Inferior parietal cortex (tissue), 1 donor: Measurements from ENCODE around the gene CALML3.

ENCODE experiments used
- DNase-seq: peaks from one replicate; pipeline ENCODE4 v3.0.0-alpha.2; 2016; ENCODE audit errors: extremely low spot score

The CALML3 gene

DNA sequence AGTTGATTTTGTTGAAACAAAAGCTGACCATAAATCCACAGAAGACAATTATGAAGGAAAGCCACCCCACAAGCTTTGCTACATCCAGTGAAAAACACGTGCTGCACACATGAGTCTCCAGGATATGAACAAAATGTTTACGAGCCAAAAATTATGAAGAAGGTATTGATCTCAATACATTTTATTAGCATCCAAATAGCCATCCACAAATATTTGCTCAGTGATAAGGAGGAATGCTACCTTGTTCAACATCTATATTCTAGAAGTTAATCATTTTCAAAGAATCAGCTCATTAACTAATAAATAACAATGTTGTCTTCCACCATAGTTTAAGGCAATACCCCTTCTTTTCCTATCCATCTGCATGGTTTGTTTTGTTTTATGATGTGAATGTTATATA is 42.7 kb downstream of the CALML3 start:
- DNase-seq = no peak

DNA sequence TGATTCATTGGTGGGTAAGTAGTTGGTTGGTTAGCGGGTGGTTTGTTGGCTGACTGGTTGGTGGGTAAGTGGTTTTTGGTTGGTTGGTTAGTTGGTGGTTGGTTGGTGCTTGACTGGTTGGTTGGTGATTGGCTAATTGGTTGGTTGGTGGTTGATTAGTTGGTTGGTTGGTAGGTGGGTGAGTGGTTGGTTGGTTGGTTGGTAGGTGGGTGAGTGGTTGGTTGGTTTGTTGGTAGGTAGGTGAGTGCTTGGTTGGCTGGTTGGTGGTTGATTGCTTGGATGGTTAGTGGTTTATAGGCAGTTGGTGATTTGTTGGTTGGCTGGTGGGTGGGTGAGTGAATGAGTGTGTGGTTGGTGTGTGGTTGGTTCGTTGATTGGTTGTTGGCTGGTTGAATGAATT is 44.2 kb downstream of the CALML3 start:
- DNase-seq = no peak

DNA sequence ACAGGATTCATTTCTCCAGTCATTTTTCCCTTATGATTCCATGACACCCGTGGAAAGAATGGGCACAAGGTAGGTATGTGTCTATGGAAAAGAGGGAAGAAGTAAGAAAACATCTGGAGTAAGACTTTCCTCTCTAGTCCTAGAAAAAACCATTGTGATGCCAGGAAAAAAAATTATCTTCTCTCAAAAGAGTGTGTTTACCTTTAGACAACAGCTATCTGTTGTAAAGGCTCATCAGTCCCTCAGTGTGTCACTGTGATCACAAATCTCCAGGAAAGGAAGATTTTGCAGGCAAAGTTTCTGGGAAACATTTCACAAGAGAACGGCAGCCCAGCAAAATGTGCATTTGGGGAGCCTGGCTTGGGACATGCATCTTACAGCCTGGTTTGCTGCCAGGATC is 44.8 kb downstream of the CALML3 start:
- DNase-seq = no peak

DNA sequence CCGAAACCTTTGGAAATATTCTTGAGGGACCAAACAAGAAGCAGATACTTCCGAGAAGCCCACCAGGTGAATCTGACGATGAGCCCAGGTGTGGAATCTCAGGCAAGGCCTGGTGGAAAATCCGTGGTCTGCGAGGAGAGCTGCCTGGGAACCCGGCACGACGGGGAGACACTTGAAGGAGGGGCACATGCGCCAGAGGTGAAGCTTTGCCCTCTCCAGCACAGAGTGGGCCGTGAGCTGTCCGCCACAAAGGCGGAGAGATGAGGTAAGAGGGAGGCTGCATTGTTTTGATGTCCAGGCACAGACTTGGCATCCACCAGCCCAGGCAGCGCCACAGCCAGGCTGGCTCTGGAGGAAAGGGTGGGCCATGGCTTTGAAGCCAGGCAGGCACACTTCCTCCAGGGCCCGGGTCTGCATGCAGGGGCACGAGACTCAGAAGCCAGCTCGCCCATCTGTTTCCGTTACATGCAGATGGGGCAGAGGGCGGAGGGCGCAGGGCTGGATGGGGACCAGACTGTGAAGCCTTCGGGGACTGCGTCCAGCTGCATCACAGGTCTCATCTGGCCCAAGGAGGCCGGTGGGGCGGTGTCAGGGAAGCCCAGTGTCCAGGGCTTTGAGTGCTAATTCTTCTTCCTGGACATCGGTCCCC is 45.4 kb downstream of the CALML3 start:
- DNase-seq = no peak

DNA sequence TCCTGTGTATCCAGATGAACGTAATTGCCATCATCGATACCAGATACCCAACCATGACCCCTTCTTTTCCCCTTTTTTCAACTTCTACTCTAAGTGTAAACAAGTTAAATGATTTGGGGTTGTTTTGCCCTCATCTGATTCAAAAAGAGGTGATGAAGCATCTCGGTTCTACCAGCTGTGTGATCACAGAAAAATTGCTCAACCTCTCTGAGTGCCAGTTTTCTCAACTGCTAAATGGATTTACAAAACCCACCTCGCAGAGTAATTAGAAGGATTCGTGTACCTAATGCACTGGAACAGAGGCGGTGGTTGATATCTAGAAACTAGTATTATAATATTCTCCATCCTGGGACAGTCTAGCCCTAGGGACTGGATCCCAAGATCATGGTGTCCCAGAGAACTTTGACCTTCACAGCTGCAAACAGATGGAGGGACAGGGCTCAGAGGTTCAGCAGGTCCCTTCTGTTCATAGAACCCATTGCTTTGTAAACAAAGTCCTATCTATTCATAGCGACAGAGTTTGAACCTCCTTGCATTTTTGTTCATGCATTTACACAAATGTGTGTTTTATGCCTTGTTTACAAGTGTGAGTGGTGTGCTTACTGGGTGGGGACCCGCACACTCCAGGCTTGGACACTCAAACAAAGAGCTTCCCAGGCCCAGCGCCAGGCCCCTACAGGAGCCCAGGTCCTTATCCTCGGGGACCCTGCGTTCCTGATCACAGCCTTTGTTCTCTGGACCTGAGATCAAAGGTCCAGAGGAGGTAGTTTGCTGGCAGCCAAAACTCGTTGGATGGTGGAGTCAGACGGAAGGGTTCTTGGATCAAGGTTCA is 46.4 kb downstream of the CALML3 start:
- no peak for DNase-seq

DNA sequence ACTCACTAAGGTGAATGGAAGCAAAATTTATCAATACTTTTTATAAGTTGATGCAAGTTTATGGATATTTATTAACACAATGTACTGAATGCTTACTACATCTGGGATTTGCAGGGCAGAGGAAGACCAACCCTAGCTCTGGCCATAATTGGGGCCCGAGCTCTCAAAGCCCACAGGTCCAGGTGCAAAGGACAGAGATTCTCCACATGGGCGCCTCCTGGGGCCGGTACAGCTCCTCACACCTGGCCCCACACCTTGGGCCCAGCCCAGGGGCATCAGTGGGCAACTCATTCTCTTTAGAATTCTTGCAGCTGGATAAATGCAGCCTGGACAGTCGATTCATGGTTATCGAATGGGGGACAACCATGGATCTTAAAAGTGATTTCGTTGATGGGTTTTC is 47.1 kb downstream of the CALML3 start:
- DNase-seq = no peak

DNA sequence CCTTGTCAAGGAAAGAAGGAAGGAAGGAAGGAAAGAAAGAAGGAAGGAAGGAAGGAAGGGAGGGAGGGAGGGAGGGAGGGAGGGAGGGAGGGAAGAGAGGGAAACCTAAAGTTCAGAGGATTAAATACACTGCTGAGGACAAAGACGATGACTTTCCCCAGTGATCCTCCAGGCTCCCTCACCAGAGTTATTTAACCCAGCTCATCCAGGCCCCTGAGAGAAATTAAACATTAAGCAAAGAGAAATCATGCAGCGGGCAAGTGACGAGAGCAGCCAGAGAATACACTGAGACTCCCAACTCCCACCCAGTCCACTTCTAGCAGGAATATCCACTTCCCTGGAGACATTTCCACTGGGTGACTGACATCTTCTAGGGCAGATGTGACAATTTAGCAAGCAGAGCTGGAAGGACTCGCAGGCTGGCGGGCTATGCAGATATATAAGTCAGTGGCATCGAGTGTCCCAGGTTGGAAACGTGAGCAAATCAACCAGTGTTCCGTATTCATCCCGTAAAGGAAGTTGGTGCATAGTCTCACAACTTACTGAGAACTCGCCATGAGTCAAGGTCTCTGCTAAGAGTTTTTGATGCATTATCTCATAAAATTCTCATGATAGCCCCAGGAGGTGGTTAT is 48.7 kb downstream of the CALML3 start:
- no peak for DNase-seq

DNA sequence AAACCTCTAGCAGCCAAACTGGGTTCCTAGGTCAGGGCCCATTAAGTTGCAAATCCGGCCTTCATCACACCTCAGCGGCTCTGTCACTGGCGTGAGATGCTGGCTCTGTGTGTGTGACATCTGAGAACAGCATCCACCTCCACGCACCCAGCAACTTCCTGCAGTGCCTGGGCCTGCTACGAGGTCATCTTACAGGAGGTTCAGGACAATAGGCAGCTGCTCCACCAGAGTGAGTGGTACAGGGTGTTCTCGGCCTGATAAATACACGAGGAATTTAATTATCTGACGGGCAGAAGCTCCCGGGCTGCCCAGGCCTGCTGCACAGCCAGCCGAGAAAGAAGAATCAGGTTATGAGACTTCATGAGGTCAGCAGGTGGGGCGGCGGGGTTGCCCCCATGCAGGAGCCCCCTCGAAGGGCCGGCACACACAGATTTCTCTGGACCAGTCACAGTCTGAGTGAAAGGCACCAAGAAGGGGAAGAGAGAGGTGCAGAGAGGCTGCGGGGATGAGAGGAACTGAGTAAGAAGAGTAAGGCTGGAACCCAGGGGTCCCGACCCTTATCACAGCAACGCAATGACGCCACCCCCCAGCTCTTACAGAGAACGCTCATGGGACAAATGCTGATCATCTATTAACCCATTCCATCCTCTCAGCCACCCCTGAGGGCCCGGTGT is 49.3 kb downstream of the CALML3 start:
- no peak for DNase-seq

DNA sequence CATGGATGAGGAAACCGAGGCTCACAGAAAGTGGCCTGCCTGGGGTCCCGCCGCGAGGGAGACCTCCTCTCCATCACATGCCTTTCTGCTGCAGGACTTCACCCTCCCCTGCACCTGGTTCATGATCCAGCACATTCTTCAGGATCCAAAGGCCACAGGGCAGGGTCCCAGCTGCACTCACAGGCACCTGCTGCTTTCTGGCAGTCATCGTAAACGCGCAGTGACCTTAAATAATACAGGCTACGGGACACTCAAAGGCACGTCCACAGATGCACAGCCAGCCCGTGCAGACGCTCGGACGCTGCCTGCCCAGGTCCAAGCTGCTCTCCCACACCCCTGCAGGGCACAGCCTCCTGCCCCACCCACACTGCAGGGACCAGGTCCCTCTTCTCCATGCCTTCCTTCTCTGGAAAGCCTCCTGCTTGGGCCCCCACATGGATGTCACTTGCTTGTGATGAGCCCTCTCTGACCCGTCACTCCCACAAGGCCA is 49.9 kb downstream of the CALML3 start:
- DNase-seq = no peak

DNA sequence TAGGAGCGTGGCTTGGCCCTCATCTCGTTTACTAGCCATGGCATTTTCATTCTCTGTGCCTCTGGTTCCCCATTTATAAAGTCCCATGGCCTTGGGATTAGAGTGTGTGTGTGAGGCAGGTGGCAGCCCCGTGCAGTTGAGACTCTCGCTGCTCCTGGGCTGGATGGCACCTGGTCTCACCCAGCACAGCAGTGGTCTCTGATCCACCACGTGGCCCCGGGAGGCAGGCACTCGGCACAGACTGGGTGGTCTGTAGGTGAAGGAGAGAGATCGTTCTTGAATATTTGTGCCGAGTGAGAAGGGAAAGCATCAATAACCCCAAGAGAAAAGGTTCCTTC is 50.4 kb downstream of the CALML3 start:
- no peak for DNase-seq

DNA sequence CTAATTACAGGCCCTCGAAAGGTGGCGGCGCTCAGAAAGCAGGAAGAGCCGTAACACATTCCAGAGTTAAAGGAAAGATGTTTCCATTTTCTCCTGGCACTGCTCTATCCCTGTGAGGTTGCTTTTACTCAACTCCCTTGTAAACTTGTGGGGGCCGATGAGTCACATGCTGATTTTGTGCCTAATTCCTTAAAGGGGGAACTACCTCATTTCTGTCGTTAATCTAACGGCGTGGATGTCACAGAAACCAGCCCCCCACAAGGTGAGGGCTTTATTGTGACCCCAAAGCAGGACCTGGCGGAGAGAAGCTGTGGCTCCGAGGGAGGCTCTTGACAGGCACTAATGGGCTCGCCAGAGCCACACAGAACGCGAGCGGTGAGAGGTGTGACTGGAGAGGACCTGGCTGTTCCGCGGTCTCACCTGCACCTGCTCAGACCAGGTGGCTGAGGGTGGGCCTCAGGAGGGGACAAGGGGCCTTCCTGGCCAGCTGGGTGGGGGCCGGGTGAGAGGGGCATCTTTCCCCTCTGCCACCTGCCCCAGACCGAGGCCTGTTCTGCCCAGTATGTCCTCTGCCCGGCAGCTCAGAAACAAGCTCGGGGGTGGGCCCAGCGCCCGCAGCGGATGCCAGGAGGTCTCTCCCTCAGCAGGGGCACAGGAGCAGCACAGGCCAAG is 50.9 kb downstream of the CALML3 start:
- no peak for DNase-seq

DNA sequence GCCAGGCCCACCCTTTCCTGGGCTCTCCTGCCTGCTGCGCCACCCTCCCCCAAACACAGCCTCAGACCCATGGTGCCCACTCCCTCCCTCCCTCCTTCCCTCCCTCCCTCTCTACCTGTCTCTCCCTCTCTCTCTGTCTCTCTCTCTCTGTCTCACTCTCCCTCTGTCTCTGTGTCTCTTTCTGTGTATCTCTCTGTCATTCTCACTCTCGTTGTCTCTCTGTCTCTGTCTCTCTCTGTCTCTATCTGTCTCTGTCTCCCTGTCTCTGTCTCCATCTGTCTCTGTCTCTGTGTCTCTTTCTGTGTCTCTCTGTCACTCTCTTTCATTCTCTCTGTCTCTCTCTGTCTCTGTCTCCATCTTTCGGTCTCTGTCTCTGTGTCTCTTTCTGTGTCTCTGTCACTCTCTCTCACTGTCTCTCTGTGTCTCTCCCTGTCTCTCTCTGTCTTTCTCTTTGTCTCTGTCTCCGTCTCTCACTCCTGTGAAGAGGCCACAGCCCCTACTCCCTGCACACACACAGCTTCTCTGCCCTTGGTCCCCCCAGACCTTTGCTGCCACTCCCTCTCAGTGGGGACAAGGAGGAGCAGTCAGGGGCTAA is 51.5 kb downstream of the CALML3 start:
- DNase-seq = no peak
